HG03571 (cell line): ENCODE results near the gene FOXO1.

Source experiments
- ATAC-seq: cut with Tn5 transposase; IDR thresholded peaks from one replicate; pipeline ENCODE4 v1.9.1; 2021; ENCODE audit not compliant: unreplicated experiment

FOXO1 gene

DNA sequence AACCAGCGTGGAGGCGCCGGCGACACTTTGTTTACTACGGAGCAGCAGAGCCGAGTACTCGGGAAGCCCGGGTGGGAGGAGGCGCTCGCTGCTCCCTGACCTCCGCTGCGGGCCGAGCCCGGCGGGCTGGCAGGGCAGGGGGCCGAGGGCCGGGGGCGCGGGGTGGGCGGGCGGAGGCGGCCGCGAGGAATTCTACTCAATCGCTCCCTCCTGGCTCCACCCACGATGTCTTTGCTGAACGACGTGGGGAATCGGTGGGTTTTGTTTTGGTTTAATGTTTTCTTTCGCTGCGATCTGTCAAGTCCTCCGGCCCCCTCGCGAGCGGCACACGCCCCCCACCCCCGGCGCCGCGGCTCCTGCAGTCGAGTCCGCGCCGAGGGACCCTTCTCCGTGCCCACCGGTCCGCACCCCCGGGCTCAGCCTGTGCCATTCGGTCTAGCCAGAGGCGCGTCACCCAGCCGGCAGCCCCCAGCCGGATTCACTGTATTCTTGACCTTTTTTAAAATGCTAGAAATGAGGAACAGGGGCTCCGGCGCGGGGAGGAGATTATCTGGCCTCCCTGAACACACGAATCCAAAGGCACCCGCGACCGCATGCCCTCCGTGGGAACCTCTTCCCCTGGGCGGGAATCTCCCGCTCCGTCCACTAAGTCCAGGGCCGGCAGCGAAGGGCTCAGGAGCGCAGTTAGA is 636 bp upstream of the FOXO1 start:
- ATAC-seq, result no peak

- no peak for ATAC-seq
These were observed 1.1 kb downstream of the FOXO1 start for GRCh38 chr13:40665126-40666044.

GRCh38 chr13:40664350-40665125 is 1.9 kb downstream of the FOXO1 start:
- peak; percentile 22 for ATAC-seq

- peak; percentile 24 for ATAC-seq
These were observed 2.4 kb downstream of the FOXO1 start for GRCh38 chr13:40664100-40664349.

- ATAC-seq, result peak; percentile 28
These were observed 3.6 kb downstream of the FOXO1 start for GRCh38 chr13:40662866-40663265.

DNA sequence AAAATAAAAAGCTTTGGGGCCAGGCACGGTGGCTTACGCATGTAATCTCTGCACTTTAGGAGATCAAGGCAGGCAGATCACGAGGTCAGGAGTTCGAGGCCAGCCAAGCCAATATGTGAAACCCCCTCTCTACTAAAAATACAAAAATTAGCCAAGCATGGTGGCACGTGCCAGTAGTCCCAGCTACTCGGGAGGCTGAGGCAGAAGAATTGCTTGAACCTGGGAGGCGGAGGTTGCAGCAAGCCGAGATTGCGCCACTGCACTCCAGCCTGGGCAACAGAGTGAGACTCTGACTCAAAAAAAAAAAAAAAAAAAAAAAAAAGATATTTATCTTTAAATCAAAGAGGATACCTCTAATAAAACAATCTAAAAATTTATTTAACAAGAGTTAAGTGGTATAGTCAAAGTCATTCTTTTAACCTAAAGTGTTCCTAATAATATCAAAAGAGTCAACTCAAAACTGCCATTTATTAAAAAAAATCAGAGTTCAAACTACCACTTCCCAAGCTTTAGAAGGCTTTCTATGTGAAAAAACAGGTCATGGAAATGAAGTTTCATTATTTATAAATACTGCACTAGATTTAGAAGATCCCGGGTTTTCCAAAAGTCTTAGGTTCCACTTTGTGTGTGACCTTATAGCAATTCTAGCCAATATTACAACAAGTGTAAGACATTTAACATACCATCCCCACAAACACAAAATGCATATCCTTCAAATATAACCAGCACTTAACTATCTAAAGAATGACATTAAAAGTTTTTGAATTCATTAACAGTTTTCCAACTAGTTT is 4.4 kb downstream of the FOXO1 start:
- ATAC-seq, result no peak

DNA sequence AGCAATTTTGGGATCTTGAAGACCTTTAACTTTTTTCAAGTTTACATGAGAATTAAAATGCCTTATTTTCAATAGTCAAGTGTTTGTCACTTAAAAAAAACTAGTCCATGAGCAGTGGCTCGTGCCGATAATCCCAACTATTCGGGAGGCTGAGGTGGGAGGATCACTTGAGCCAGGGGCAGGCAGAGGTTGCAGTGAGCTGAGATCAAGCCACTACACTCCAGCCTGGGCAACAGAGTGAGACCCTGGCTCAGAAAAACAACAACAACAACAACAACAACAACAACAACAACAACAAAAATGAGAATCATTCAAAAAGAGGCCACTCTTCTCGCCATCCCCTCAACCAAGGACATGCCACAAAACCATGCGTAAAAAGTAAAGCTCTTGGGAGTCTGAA is 5.7 kb downstream of the FOXO1 start:
- ATAC-seq, result no peak

DNA sequence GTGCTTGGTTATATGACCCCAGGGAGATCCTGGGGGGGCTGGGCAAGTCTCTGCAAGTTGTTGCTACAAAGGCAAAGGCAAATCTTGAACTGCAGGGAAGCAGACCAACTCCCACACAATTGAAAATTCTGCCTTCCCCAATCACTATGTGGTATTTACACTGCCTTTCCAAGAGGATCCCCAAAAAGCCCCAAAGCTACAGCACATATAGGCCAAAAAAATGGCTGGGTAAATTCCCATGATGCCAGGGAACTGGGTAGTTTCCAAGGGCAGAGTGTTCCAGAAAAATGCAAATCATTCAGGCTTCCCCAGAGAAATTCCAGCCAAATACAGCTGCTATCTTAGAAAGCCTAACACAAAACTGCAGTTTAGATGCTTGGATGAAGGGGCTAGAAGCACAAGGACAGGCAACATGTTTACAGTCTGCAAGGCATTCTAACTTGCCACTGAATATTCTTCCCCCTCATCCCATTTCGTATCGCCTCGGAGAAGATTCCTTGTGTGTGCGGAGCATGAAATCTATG is 6.2 kb downstream of the FOXO1 start:
- no peak for ATAC-seq

DNA sequence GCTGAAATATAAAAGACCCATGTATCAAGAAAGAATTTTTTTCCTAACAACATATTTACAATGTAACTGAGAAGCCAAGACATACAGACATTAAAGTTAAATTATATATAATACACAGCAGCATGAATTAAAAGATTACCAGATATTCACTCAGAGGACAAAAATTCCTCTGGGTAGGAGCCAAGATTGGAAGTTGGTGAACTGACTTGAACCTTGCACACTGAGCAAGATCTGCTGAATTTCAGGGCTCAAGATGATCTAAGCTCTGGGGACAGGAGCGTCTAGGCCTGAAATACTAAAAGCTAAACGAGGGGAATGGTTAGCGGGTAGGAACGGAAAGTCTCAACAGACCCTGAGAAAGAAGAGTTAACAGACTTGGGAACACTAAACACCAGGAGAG is 8.5 kb downstream of the FOXO1 start:
- no peak for ATAC-seq

- no peak for ATAC-seq
These were observed 9.1 kb downstream of the FOXO1 start for GRCh38 chr13:40657307-40657706.

DNA sequence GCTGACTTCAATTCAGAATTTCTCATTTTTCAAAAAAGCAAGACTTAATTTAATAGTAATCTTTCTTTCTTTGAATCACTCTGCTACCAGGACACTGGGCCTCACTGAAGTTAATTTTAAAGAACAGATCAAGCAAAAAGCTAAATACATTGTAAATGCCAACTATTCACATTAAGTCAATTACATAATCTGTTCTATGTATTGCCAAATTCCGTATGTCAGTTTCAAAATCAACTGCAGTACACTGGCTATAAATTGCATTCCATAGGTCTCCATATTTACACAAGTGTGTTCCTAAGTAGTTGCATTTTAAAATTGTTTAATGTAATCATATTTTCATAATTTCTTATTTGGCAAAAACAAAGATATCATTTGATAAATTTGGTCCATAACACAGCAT is 10.1 kb downstream of the FOXO1 start:
- no peak for ATAC-seq

- ATAC-seq, result no peak
These were observed 12.7 kb downstream of the FOXO1 start for GRCh38 chr13:40653527-40654318.

GRCh38 chr13:40652588-40652940 is 13.9 kb downstream of the FOXO1 start:
- peak; percentile 49 for ATAC-seq

GRCh38 chr13:40651866-40652587 is 14.4 kb downstream of the FOXO1 start:
- peak; percentile 44 for ATAC-seq

DNA sequence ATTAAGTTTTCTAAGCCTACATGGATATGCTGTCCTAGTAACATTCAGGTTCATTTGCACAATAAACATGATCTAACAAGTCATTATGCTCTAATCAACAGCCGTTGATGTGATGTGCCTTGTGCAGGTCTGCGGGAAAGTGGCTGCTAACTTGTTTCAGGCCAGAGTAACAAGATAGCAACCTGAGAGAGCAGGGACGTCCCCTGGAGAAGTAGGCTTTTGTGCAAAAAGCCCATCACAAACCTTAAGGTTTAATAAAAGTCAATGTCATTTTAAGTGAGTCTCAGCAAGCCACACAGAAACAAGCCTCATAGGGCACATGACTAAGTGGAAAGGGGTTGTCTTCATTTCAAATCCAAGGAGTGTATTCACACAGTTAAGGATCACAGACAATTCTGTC is 17.6 kb downstream of the FOXO1 start:
- ATAC-seq, result no peak

- ATAC-seq, result no peak
These were observed 18.4 kb downstream of the FOXO1 start for GRCh38 chr13:40648040-40648439.

DNA sequence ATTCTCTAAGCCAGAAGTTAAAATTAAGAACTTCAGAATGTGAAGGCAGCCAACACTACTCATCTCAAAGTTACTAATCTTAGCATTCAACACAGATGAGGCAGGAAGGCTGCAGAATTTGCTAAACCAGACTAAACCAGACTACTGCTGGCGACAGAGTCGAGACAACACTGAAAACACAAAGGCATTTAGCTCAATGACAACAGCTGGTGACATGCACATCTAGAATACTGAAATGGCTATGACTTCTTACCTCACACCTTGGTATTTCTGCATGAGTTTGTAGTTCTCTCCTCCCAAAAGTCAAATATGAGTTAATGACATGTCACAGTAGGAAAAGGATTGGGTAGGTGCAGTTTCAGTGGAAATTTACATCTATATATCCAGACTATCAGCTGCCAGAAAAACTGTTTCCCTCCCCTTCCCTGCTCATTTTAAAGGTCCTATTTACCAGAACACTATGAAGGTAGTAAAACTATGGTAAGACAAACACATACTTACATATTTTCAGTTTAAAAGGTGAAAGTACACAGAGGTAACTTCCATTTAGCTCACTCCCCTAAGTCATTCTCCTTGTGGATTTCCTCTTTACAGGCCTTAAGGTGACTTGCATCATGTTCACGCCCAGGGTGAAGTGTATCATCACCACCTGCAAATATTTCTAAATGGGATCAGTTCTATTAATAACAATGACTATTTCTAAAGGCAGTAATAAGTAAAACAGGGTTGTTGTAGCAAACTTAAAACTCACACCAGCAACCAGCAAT is 21.4 kb downstream of the FOXO1 start:
- ATAC-seq, result no peak

GRCh38 chr13:40640845-40641458 is 25.5 kb downstream of the FOXO1 start:
- no peak for ATAC-seq
